Neural cell (in vitro differentiated cells): Measurements from ENCODE around the gene ATG7. TPM values are rescaled to one million over a fixed set of nuclear protein-coding genes. Genes with fewer than 3 reads are reported as not detected.

Experiments
- H2AFZ ChIP-seq: fragments of 200-600, 300-800 bp; sonication (generic), shearing (Covaris generic); 2 replicates; pipeline ENCODE4 v1.6.0; 2014; ENCODE audit warnings: low read depth, mild to moderate bottlenecking, antibody characterized with exemption, low read length, moderate library complexity
- H3F3A ChIP-seq: fragments of 200-600 bp; shearing (Covaris generic); 2 replicates; pipeline ENCODE4 v1.6.1; 2016; ENCODE audit warnings: mild to moderate bottlenecking, moderate library complexity, mixed read lengths, antibody characterized with exemption, low read length; ENCODE audit not compliant: insufficient read depth, poor library complexity, severe bottlenecking
- H3K27ac ChIP-seq: fragments of 200-600, 300-800 bp; sonication (generic), shearing (Covaris generic); 2 replicates; pipeline ENCODE4 v1.5.1; 2014; ENCODE audit warnings: mild to moderate bottlenecking, low read length, moderate library complexity
- H3K27me3 ChIP-seq: fragments of 300-800, 200-600 bp; sonication (generic), shearing (Covaris generic); 2 replicates; pipeline ENCODE4 v1.6.0; 2014; ENCODE audit warnings: mild to moderate bottlenecking, low read depth, low read length, moderate library complexity; ENCODE audit not compliant: insufficient read depth
- H3K36me3 ChIP-seq: fragments of 300-800, 200-600 bp; sonication (generic), shearing (Covaris generic); 2 replicates; pipeline ENCODE4 v1.5.1; 2014; ENCODE audit warnings: mild to moderate bottlenecking, antibody characterized with exemption, low read length, moderate library complexity; ENCODE audit not compliant: insufficient read depth
- H3K4me2 ChIP-seq: fragments of 300-800, 200-600 bp; sonication (generic), shearing (Covaris generic); 2 replicates; pipeline ENCODE4 v1.6.0; 2014; ENCODE audit warnings: mild to moderate bottlenecking, low read length
- H3K4me3 ChIP-seq: fragments of 300-800, 200-600 bp; sonication (generic), shearing (Covaris generic); 2 replicates; pipeline ENCODE4 v1.5.1; 2014; ENCODE audit warnings: mild to moderate bottlenecking, low read length, moderate library complexity
- H3K79me2 ChIP-seq: fragments of 200-600 bp; shearing (Covaris generic); replicated peaks from 2 replicates; pipeline ENCODE4 v1.6.0; 2014; ENCODE audit warnings: mild to moderate bottlenecking, low read length, moderate library complexity; ENCODE audit not compliant: insufficient read depth
- H3K9ac ChIP-seq: fragments of 300-800, 200-600 bp; sonication (generic), shearing (Covaris generic); 2 replicates; pipeline ENCODE4 v1.6.1; 2016; ENCODE audit warnings: mild to moderate bottlenecking, low read length, mixed read lengths
- H3K9me2 ChIP-seq: fragments of 200-600 bp; shearing (Covaris generic); 2 replicates; pipeline ENCODE4 v1.6.1; 2016; ENCODE audit warnings: mild to moderate bottlenecking, low read length, mixed read lengths; ENCODE audit not compliant: insufficient read depth
- H3K9me3 ChIP-seq: fragments of 200-600, 300-800 bp; sonication (generic), shearing (Covaris generic); 2 replicates; pipeline ENCODE4 v1.6.1; 2016; ENCODE audit warnings: mild to moderate bottlenecking, mixed run types, low read length, moderate library complexity, mixed read lengths
- H4K20me1 ChIP-seq: fragments of 200-600 bp; shearing (Covaris generic); 2 replicates; pipeline ENCODE4 v1.6.1; 2016; ENCODE audit warnings: mild to moderate bottlenecking, mixed run types; ENCODE audit not compliant: insufficient read depth
- EP300 ChIP-seq: fragments of 450-650 bp; conservative IDR thresholded peaks from 2 replicates; pipeline ENCODE4 v1.6.1; 2014; ENCODE audit warnings: antibody characterized with exemption, mild to moderate bottlenecking, moderate library complexity; ENCODE audit not compliant: poor library complexity, severe bottlenecking
- EZH2 ChIP-seq: fragments of 200-600, 300-800 bp; shearing (Covaris generic), sonication (generic); IDR thresholded peaks from 2 replicates; pipeline ENCODE4 v1.6.1; 2014; ENCODE audit warnings: antibody characterized with exemption, low read length, borderline replicate concordance, mild to moderate bottlenecking; ENCODE audit not compliant: insufficient read depth, poor library complexity, severe bottlenecking
- MXI1 ChIP-seq: fragments of 450-650 bp; conservative IDR thresholded peaks from 2 replicates; pipeline ENCODE4 v1.6.1; 2014; ENCODE audit warnings: antibody characterized with exemption, mild to moderate bottlenecking; ENCODE audit not compliant: poor library complexity, severe bottlenecking
- POLR2AphosphoS5 ChIP-seq: IDR thresholded peaks from 2 replicates; pipeline ENCODE4 v1.6.1; 2012
- RAD21 ChIP-seq: fragments of 450-650 bp; conservative IDR thresholded peaks from 2 replicates; pipeline ENCODE4 v1.6.1; 2014; ENCODE audit warnings: antibody characterized with exemption, mild to moderate bottlenecking, moderate library complexity
- SMC3 ChIP-seq: fragments of 450-650 bp; conservative IDR thresholded peaks from 2 replicates; pipeline ENCODE4 v1.6.1; 2014; ENCODE audit warnings: antibody characterized with exemption, mild to moderate bottlenecking, moderate library complexity; ENCODE audit not compliant: poor library complexity
- TAF1 ChIP-seq: IDR thresholded peaks from 2 replicates; pipeline ENCODE4 v1.6.1; 2012; ENCODE audit warnings: low read depth
- polyA plus RNA-seq: library from polyadenylated mRNA; depleted of rRNA; stranded (reverse); fragments of >200 nt; gene quantifications from 2 replicates; pipeline ENCODE4 v1.2.3, GENCODE V29; 2014
- TF ChIP-seq, protein P1 (sequence below): IDR thresholded peaks from 2 replicates; pipeline ENCODE4 v1.6.1; 2012; ENCODE audit warnings: borderline replicate concordance
- TF ChIP-seq, protein P2 (sequence below): fragments of 450-650 bp; IDR thresholded peaks from 2 replicates; pipeline ENCODE4 v1.5.1; 2014; ENCODE audit warnings: antibody characterized with exemption, mild to moderate bottlenecking, moderate library complexity; ENCODE audit not compliant: poor library complexity, severe bottlenecking

The ATG7 gene
- polyA plus RNA-seq, 1 donor from 2014 or later: 28.8 TPM

DNA sequence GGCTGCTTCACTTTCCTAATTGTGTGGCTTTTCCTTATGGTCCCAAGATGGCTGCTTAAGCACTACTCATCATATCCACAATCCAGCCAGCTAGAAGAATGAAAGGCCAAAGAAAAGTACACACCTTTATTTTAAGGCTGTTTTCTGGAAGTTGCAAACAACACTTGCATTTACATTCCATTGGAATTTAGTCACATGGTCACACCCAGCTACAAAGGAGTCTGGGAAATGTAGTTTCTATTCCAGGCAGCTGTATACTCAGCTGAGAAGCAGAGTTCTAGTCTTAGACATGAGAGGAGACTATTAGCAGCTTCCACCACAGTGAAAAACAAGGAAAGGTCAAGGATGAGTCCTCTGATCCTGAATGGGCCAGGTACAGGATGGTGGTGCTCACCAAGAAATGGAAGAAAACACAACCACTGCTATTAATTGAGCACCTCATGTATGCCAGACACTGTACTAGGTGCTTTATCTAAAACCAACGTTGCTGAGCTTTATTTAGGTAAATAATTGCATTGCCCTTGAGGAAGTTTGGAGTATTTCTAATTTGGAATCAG is 28.0 kb upstream of the ATG7 start:
- Histone ChIP-seq H3K27ac (no peak overlapping the region), H3K4me2 (no peak overlapping the region), H3K9ac (no peak overlapping the region), H4K20me1 (no peaks in the 10 kb centered on the region), H3K4me3 (no peak overlapping the region), H2AFZ (no peak overlapping the region), H3K36me3 (no peaks in the 10 kb centered on the region), H3K27me3 (no peaks in the 10 kb centered on the region), H3F3A (no peaks in the 10 kb centered on the region), H3K79me2 (no peaks in the 10 kb centered on the region), H3K9me2 (no peaks in the 10 kb centered on the region), H3K9me3 (no peaks in the 10 kb centered on the region)
- TF ChIP-seq, protein P1, sequence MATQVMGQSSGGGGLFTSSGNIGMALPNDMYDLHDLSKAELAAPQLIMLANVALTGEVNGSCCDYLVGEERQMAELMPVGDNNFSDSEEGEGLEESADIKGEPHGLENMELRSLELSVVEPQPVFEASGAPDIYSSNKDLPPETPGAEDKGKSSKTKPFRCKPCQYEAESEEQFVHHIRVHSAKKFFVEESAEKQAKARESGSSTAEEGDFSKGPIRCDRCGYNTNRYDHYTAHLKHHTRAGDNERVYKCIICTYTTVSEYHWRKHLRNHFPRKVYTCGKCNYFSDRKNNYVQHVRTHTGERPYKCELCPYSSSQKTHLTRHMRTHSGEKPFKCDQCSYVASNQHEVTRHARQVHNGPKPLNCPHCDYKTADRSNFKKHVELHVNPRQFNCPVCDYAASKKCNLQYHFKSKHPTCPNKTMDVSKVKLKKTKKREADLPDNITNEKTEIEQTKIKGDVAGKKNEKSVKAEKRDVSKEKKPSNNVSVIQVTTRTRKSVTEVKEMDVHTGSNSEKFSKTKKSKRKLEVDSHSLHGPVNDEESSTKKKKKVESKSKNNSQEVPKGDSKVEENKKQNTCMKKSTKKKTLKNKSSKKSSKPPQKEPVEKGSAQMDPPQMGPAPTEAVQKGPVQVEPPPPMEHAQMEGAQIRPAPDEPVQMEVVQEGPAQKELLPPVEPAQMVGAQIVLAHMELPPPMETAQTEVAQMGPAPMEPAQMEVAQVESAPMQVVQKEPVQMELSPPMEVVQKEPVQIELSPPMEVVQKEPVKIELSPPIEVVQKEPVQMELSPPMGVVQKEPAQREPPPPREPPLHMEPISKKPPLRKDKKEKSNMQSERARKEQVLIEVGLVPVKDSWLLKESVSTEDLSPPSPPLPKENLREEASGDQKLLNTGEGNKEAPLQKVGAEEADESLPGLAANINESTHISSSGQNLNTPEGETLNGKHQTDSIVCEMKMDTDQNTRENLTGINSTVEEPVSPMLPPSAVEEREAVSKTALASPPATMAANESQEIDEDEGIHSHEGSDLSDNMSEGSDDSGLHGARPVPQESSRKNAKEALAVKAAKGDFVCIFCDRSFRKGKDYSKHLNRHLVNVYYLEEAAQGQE: no peak
- TF ChIP-seq POLR2AphosphoS5 (no peak), EZH2 (no peak), SMC3 (no peak), RAD21 (no peak)
- TF ChIP-seq, protein P2, sequence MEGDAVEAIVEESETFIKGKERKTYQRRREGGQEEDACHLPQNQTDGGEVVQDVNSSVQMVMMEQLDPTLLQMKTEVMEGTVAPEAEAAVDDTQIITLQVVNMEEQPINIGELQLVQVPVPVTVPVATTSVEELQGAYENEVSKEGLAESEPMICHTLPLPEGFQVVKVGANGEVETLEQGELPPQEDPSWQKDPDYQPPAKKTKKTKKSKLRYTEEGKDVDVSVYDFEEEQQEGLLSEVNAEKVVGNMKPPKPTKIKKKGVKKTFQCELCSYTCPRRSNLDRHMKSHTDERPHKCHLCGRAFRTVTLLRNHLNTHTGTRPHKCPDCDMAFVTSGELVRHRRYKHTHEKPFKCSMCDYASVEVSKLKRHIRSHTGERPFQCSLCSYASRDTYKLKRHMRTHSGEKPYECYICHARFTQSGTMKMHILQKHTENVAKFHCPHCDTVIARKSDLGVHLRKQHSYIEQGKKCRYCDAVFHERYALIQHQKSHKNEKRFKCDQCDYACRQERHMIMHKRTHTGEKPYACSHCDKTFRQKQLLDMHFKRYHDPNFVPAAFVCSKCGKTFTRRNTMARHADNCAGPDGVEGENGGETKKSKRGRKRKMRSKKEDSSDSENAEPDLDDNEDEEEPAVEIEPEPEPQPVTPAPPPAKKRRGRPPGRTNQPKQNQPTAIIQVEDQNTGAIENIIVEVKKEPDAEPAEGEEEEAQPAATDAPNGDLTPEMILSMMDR: no peak

DNA sequence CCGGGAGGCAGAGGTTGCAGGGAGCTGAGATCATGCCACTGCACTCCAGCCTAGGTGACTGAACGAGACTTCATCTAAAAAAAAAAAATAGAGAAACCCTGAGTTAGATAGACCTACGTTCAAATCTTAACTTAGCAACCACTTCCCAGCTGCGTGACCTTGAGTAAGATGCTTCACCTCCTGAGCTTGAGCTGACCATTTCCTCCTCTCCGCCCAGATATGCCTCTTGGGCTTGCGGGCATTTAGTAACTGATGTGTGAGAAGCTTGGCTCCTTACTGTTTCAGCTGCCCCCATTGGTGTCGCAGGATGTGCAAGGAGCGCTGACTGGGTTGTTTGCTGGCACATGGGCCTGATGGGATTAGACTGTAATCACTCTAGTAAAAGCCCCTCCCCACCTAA is 26.9 kb upstream of the ATG7 start:
- H3K9ac ChIP-seq: no peak overlapping the region
- TF ChIP-seq, protein P1: no peak
- TF ChIP-seq TAF1: no peak
- no peak for TF ChIP-seq POLR2AphosphoS5
- no peak for TF ChIP-seq SMC3
- TF ChIP-seq, protein P2: no peak
- no peak for TF ChIP-seq RAD21
- TF ChIP-seq EP300: no peak
- no peak for TF ChIP-seq MXI1
- TF ChIP-seq EZH2: no peak
- no peaks in the 10 kb centered on the region for H3K27me3 ChIP-seq
- H3F3A ChIP-seq: no peaks in the 10 kb centered on the region
- H3K79me2 ChIP-seq: no peaks in the 10 kb centered on the region
- no peak overlapping the region for H3K4me3 ChIP-seq
- no peak overlapping the region for H3K4me2 ChIP-seq
- H3K36me3 ChIP-seq: no peaks in the 10 kb centered on the region
- no peaks in the 10 kb centered on the region for H3K9me3 ChIP-seq
- H3K27ac ChIP-seq: no peak overlapping the region
- no peaks in the 10 kb centered on the region for H4K20me1 ChIP-seq
- no peaks in the 10 kb centered on the region for H3K9me2 ChIP-seq
- H2AFZ ChIP-seq: no peak overlapping the region
